ENCODE measurements around the gene ARSA. TPM values are rescaled to one million over a fixed set of nuclear protein-coding genes. Genes with fewer than 3 reads are reported as not detected.
A peak's percentile ranks its signal among the peaks of the same experiment; 100 is the strongest.

Gene ARSA
- total and polyA plus RNA-seq, 2 of the 13 experiments (the other 11 are each of a cell fraction or from before 2014, with no cell fraction given): 9.0 to 11.5 TPM

- TF ChIP-seq ZBTB2 (CRISPR knock-in tag; IDR thresholded peaks at IDR 0.05; ENCODE audit: low read depth) (no peak; the same call in 1 of the 2 replicates), ZFAT (CRISPR knock-in tag; conservative IDR thresholded peaks at IDR 0.05) (no peak), ARNTL (CRISPR knock-in tag; IDR thresholded peaks at IDR 0.05) (no peak), ZBTB37 (CRISPR knock-in tag; IDR thresholded peaks at IDR 0.05) (no peak), TOPORS (CRISPR knock-in tag; IDR thresholded peaks at IDR 0.05) (no peak), NRL (CRISPR knock-in tag; IDR thresholded peaks at IDR 0.05; ENCODE audit: borderline replicate concordance) (0 out of 2 replicates have a peak, but pooled peaks have one; percentile 56), ZNF75D (CRISPR knock-in tag; IDR thresholded peaks at IDR 0.05; ENCODE audit: borderline replicate concordance) (no peak), GPBP1L1 (CRISPR knock-in tag; IDR thresholded peaks at IDR 0.05) (no peak), MEIS1 (CRISPR knock-in tag; IDR thresholded peaks at IDR 0.05; ENCODE audit: borderline replicate concordance) (0 out of 2 replicates have a peak, but pooled peaks have one; percentile 37), ZBTB20 (CRISPR knock-in tag; IDR thresholded peaks at IDR 0.05; ENCODE audit: borderline replicate concordance, low read depth) (0 out of 2 replicates have a peak, but pooled peaks have one; percentile 1), PCBP1 (IDR thresholded peaks at IDR 0.05; ENCODE audit: borderline replicate concordance, low read depth, low read length) (0 out of 2 replicates have a peak, but pooled peaks have one; percentile 11), DZIP1 (CRISPR knock-in tag; IDR thresholded peaks at IDR 0.05) (no peak), FOXP1 (IDR thresholded peaks at IDR 0.05) (peak; percentile 22; the same call in 1 of the 2 replicates), FOXP1 (CRISPR knock-in tag; IDR thresholded peaks at IDR 0.05) (no peak), ZNF878 (CRISPR knock-in tag; IDR thresholded peaks at IDR 0.05) (no peak), ZNF274 (CRISPR knock-in tag; IDR thresholded peaks at IDR 0.05) (no peak), ONECUT2 (CRISPR knock-in tag; IDR thresholded peaks at IDR 0.05) (no peak), THAP11 (CRISPR knock-in tag; IDR thresholded peaks at IDR 0.05) (no peak), CENPT (CRISPR knock-in tag; IDR thresholded peaks at IDR 0.05; ENCODE audit: low read depth) (no peak), ZSCAN21 (CRISPR knock-in tag; IDR thresholded peaks at IDR 0.05; ENCODE audit: borderline replicate concordance) (peak; percentile 10; the same call in 1 of the 2 replicates), KLF16 (CRISPR knock-in tag; IDR thresholded peaks at IDR 0.05) (no peak), SMAD3 (CRISPR knock-in tag; IDR thresholded peaks at IDR 0.05) (no peak), E2F1 (CRISPR knock-in tag; IDR thresholded peaks at IDR 0.05) (no peak)
Observed at GRCh38 chr22:50628543-50629134, 687 bp upstream of the ARSA start (continued).

Measured in HepG2 (cell line).